Fibroblast of villous mesenchyme (primary cell): ENCODE data around the gene ARSI. TPM values are rescaled to one million over a fixed set of nuclear protein-coding genes. Genes with fewer than 3 reads are reported as not detected.

Source experiments
- DNase-seq: peaks from one replicate; pipeline ENCODE4 v3.0.0-alpha.2; 2010; ENCODE audit warnings: low read depth
- H3K4me3 ChIP-seq: 2 replicates; pipeline ENCODE4 v1.5.1; 2011; ENCODE audit warnings: low read depth, mild to moderate bottlenecking, low read length
- CTCF ChIP-seq: IDR thresholded peaks from 2 replicates; pipeline ENCODE4 v1.5.1; 2012; ENCODE audit warnings: low read depth, mild to moderate bottlenecking, low read length; ENCODE audit not compliant: insufficient read depth
- total RNA-seq: library from RNA; depleted of rRNA; stranded (reverse); fragments of >200 nt; gene quantifications from 2 replicates; pipeline ENCODE4 v1.2.3, GENCODE V29; 2012

The ARSI gene
- total RNA-seq, 1 donor, result 13.8 TPM

GRCh38 chr5:150345716-150346115 lies 43.0 kb upstream of the ARSI start:
- no peak for DNase-seq
- TF ChIP-seq CTCF, result no peak
- no peak overlapping the region for H3K4me3 ChIP-seq

- no peak for TF ChIP-seq CTCF
- no peak for DNase-seq
- H3K4me3 ChIP-seq, result no peak overlapping the region
Observed at GRCh38 chr5:150343994-150344631, 41.4 kb upstream of the ARSI start.

GRCh38 chr5:150342583-150342982 lies 39.9 kb upstream of the ARSI start:
- no peak for DNase-seq
- no peak for TF ChIP-seq CTCF
- no peak overlapping the region for H3K4me3 ChIP-seq

GRCh38 chr5:150341989-150342388 lies 39.3 kb upstream of the ARSI start:
- no peak for TF ChIP-seq CTCF
- DNase-seq, result no peak
- no peak overlapping the region for H3K4me3 ChIP-seq

GRCh38 chr5:150341331-150341730 lies 38.6 kb upstream of the ARSI start:
- no peak for DNase-seq
- TF ChIP-seq CTCF, result no peak
- H3K4me3 ChIP-seq, result no peak overlapping the region

- no peak for DNase-seq
- TF ChIP-seq CTCF, result no peak
- H3K4me3 ChIP-seq, result no peak overlapping the region
Observed at GRCh38 chr5:150340614-150341255, 38.0 kb upstream of the ARSI start.
